Tibial nerve (tissue), 3 donors: Measurements from ENCODE around the gene SPATA1.

ENCODE experiments used
- CTCF ChIP-seq, 5 experiments: fragments of 200-600 bp in 3 of 5; fragments of 450-650 bp in 2 of 5; sonication (generic) in 3 of 5; IDR thresholded peaks; one replicate each; pipeline ENCODE4 v1.5.1; 2016 to 2019; ENCODE audit warnings: antibody characterized with exemption in 5 of 5, mild to moderate bottlenecking in 3 of 5, moderate library complexity in 2 of 5
- POLR2A ChIP-seq, 2 donors: fragments of 450-650 bp; IDR thresholded peaks; one replicate each; pipeline ENCODE4 v1.6.1; 2017; ENCODE audit warnings: antibody characterized with exemption in 2 of 2, mild to moderate bottlenecking in 2 of 2, moderate library complexity in 2 of 2

GRCh38 chr1:84467298-84467697, 38.9 kb upstream of the SPATA1 start:
- no peak for TF ChIP-seq CTCF (IDR thresholded peaks at IDR 0.05)
- no peak for TF ChIP-seq POLR2A (IDR thresholded peaks at IDR 0.05)
